Stimulated activated CD4-positive, alpha-beta T cell treated with anti-CD3 and anti-CD28 coated beads, TNF-alpha, amount 100 ng/mL, for 48 hours (primary cell): ENCODE measurements around the gene CCT2.

ENCODE experiments used
- DNase-seq, 3 donors: peaks; one replicate each; pipeline ENCODE4 v3.0.0-alpha.2; 2020; ENCODE audit warnings: low read depth in 3 of 3

The CCT2 gene

GRCh38 chr12:69585189-69586062 is at the start of gene CCT2:
Gene CCT2 (plus strand): TSS chr12:69585459. CDS start chr12:69585522, 63 bp downstream.
- DNase-seq: peak; percentile 94 to 96 (median 95)

GRCh38 chr12:69540987-69541386 is 44.3 kb upstream of the CCT2 start:
- DNase-seq: no peak

GRCh38 chr12:69544087-69544486 is 41.2 kb upstream of the CCT2 start:
- no peak for DNase-seq

- no peak for DNase-seq
Measured at GRCh38 chr12:69545081-69545480, 40.2 kb upstream of the CCT2 start.

DNA sequence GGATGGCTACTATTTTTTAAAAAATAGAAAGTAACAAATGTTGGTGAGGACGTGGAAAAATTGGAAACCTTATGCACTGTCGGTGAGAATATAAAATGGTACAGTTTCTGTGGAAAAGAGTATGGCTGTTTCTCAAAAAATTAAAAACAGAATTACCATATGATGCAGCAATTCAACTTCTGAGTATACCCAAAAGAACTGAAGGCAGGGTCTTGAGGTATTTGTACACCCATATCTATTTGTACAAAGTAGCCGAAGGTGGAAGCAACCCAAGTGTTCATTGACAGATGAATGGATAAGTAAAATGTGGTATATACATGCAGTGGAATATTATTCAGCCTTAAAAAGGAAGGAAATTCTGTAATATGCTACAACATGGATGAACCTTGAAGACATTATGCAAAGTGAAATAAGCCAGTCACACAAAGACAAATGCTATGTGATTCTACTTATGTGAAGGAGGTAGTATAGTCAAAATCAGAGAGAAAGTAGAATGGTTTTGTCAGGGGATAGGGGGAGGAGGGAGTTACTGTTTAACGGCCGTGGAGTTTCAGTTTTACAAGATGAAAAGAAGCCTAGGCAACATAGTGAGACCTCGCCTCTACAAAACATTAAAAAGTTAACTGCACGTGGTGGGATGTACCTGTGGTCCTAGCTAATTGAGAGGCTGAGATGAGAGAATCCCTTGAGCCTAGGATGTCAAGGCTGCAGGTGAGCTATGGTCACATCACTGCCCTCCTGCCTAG is 38.4 kb upstream of the CCT2 start:
- no peak for DNase-seq

DNA sequence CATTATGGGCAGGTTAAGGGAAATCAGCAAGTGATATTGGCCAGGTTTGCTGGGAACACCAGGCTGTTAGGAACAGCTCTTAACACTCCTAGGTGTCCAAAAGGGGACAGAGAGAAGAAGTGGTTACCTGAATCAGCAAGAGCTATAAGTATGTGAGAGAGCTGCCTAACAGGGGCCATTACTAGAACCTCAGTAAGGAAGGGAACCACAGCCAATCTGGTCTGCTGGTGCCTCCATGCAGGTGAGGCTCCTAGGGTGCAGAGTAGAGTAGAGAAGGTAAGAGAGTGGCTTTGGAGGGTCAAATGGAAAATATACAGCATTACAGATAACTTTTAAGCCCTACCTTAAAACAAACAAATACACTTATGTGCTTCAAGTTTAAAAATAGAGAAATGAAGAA is 36.6 kb upstream of the CCT2 start:
- no peak for DNase-seq

DNA sequence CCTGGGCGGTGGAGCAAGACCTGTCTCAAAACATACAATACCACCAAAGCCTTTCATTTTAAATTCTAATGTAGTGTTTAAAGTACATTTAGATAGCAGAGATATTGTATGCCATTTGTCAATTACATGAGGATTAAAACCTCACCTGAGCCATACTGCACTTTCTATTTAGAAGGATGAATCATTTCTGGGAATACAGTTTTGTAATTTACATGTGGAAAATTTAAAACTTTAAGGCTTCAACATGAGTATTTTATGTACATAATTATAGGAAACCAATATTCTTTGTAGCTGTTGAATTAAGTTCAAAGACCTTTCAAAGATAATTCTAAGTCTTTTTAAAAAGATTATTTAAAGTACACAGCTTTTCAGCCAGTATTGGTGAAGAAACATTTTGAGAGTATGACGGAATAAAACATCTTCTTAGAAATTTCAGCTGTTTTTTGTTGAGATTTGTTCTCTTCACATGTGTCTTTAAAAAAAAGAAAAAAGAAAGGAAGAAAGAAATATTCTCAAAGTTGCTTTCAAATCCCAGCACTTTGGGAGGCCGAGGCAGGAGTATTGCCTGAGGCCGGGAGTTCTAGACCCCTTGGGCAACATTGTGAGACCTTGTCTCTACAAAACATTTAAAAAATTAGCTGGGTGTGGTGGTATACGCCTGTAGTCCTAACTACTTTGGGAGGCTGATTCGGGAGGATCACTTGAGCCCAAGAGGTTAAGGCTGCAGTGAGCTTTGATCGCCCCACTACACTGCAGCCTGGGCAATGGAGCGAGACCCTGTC is 34.5 kb upstream of the CCT2 start:
- DNase-seq: no peak

DNA sequence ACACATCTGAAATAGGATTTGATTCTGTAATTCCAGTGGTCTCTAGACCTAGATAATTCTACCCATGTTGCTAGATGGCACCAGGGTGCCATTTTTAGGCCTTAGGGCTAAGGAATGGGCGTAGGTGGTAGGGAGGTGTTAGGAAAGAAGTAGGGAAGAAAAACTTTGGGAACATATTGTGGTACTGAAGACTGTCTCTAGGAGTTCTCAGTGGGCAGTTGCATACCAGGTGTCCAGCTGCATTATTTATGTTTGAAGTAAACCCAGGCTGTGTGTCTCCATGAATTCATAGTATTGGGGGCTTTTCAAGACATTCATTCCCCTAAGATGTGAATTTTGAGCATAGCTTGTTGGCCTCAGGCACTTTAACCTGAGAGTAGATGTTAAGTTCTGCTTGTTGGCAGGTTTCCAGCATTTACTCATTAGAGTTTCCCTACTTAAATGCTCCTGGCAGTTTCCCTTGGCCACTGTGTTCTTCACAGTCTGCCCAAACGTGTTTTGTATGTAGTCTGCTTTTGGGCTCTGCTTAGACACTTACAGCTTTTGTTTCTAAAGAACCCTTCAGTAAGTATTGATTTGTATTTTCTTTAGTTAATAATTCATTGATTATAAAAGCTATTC is 31.5 kb upstream of the CCT2 start:
- DNase-seq: no peak

GRCh38 chr12:69555461-69555860 is 29.8 kb upstream of the CCT2 start:
- no peak for DNase-seq

DNA sequence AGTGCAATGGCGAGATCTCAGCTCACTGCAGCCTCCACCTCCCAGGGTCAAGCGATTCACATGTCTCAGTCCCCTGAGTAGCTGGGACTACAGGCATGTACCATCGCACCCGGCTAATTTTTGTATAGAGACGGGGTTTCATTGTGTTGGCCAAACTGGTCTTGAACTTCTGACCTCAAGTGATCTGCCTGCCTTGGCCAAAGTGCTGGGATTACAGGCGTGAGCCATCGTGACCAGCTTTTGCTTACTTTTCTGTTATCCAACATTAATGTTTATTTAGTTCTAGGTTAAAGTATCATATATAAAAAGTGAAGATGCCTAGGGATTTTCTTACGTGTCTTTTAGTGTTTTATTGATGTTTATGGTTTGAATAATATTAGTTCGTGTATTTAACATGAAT is 28.9 kb upstream of the CCT2 start:
- DNase-seq: no peak

GRCh38 chr12:69563166-69563762 is 22.0 kb upstream of the CCT2 start:
- DNase-seq: no peak

DNA sequence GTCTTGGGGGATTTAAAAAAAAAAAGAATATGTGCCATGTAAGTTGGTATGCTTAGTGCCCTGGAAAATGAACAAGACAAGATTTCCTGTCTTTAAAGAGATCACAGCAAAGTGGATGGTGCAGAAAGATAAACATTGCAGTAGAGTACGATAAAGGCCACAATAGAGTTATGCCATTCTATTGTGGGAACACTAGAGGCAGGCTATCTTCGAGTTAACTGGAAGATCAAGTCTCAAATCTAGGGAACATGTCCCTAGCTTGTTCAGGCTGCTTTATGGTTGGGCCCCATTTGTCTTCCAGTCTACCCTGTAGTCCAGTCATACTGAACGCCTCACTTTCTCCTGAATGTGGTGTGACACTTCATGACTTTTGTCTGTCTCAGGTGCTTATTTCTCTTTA is 18.7 kb upstream of the CCT2 start:
- DNase-seq: no peak

- DNase-seq: no peak
Measured at GRCh38 chr12:69569236-69569635, 16.0 kb upstream of the CCT2 start.

DNA sequence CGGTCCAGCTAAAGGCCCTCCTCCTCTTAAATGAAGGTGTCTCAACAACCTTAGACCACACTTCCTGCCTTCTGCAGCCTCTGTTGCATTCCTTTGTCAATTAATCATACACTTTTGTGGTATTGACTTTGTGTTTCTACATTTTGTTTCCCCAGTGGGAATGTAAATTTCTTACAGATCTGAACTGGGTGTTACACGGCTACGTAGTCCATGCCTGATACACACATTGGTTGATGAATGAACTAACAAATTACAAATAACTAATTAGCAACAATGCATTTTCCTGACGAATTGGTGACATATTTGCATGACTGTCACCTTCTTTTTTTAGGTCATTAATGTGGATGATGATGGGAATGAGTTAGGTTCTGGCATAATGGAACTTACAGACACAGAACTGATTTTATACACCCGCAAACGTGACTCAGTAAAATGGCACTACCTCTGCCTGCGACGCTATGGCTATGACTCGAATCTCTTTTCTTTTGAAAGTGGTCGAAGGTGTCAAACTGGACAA is 15.2 kb upstream of the CCT2 start:
- DNase-seq: no peak

GRCh38 chr12:69570545-69571399 is 14.5 kb upstream of the CCT2 start:
- peak; percentile 9 to 28 (median 26) for DNase-seq

DNA sequence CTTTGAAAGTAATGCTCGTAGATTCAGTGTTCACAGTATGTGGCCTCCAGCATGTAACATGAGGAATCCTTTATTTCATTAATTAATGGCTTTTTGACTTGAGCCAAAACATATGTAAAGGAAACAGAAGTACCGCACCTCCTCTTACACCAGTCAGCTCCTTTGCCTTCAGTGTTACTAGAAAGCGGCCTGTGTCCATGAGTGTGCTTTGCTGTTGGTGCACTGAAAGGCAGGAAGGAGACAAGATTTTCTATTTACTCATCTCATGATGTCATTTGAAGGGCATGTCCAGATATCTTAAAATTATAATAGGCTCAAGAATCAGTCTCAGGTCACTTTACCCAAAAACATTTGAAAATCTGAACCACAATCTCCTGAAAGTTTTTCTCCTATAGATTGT is 9.9 kb upstream of the CCT2 start:
- no peak for DNase-seq

GRCh38 chr12:69578283-69578682 is 7.0 kb upstream of the CCT2 start:
- DNase-seq: no peak

DNA sequence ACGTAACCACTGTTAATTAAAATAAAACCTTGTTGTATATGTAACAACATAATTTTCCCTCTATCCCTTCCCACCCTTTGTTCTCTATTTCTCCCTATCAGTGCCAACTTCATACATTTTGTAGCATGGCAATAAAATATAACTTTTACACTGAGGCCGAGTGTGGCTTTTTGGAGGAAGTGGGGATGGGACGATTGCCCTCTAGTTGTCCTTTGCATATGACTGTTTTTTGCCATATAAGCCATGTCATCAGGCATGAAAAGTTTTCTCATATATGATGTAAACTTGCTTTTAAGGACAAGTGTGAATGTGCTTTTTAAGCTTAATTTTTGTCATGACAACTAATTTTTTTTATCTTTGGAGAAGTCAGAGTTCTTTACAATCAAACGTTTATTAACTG is 6.2 kb upstream of the CCT2 start:
- DNase-seq: no peak

- no peak for DNase-seq
Measured at GRCh38 chr12:69580074-69580473, 5.2 kb upstream of the CCT2 start.

GRCh38 chr12:69583203-69583602 is 2.1 kb upstream of the CCT2 start:
- no peak for DNase-seq
